ENCODE results near the gene PNPLA7.
"Not testable (repeated sequence)": the region's sequence is repeated elsewhere in the genome, so short reads cannot be mapped to it uniquely, and the experiment has no call there.

Gene PNPLA7

GRCh38 chr9:137411260-137411644 is 138.9 kb downstream of the PNPLA7 start:
- no peak for DNase-seq

- DNase-seq, result no peak
Observed at GRCh38 chr9:137410891-137411249, 139.3 kb downstream of the PNPLA7 start.

GRCh38 chr9:137410236-137410890 is 139.8 kb downstream of the PNPLA7 start:
- DNase-seq, result not testable (repeated sequence)
